ENCODE measurements around the gene MAEA.

- TF ChIP-seq CTCF (conservative IDR thresholded peaks at IDR 0.05; ENCODE audit: low read length) (no peak), EZH2phosphoT487 (IDR thresholded peaks at IDR 0.05; ENCODE audit: borderline replicate concordance) (no peak)
Measured at GRCh38 chr4:1366371-1367229, 76.9 kb downstream of the MAEA start.

Data from Loucy (cell line).